Measurements from ENCODE around the gene PUS3. TPM values are rescaled to one million over a fixed set of nuclear protein-coding genes. Genes with fewer than 3 reads are reported as not detected.

Gene PUS3
- total and polyA plus RNA-seq, 2 donors, result 10.2 to 10.4 TPM

Other genes starting within 250 kb of the PUS3 start
- not detected for gene ACRV1, start 222.4 kb downstream of the PUS3 start, total RNA-seq
- gene ACRV1, start 222.4 kb downstream of the PUS3 start, polyA plus RNA-seq, result 0.08 TPM
- gene PATE1, start 156.9 kb downstream of the PUS3 start, total RNA-seq, result not detected
- not detected for gene PATE1, start 156.9 kb downstream of the PUS3 start, polyA plus RNA-seq
- gene PATE2, start 124.4 kb downstream of the PUS3 start, total RNA-seq, result 0.53 TPM
- not detected for gene PATE2, start 124.4 kb downstream of the PUS3 start, polyA plus RNA-seq
- gene PATE3, start 115.1 kb downstream of the PUS3 start, total RNA-seq, result not detected
- not detected for gene PATE3, start 115.1 kb downstream of the PUS3 start, polyA plus RNA-seq
- gene PATE4, start 69.9 kb downstream of the PUS3 start, total RNA-seq, result not detected
- not detected for gene PATE4, start 69.9 kb downstream of the PUS3 start, polyA plus RNA-seq
- 11.8 TPM for gene HYLS1, start 15.5 kb downstream of the PUS3 start, total RNA-seq
- gene HYLS1, start 15.5 kb downstream of the PUS3 start, polyA plus RNA-seq, result 3.4 TPM
- 0.32 TPM for gene DDX25, start 1.3 kb upstream of the PUS3 start, total RNA-seq
- gene DDX25, start 1.3 kb upstream of the PUS3 start, polyA plus RNA-seq, result 0.19 TPM
- gene VSIG10L2, start 42.8 kb upstream of the PUS3 start, total RNA-seq, result 0.48 TPM
- 0.08 TPM for gene VSIG10L2, start 42.8 kb upstream of the PUS3 start, polyA plus RNA-seq
- gene CDON, start 159.7 kb upstream of the PUS3 start, total RNA-seq, result 47.4 TPM
- 8.4 TPM for gene CDON, start 159.7 kb upstream of the PUS3 start, polyA plus RNA-seq

Data from urinary bladder (tissue), 2 donors.